SK-N-SH (cell line): ENCODE measurements around the gene SPOCK1. TPM values are rescaled to one million over a fixed set of nuclear protein-coding genes. Genes with fewer than 3 reads are reported as not detected.

Source experiments
- CTCF ChIA-PET: fragments of 300-600, 350-600 bp; formaldehyde crosslinking; extraction: SDS; loops from one replicate; lab custom pipeline; 2021; lab: Yijun Ruan, JAX
- POLR2A ChIA-PET: fragments of 350-600 bp; sonication (Branson Sonifier 250); formaldehyde crosslinking; extraction: SDS; loops from one replicate; lab custom pipeline; 2020; ENCODE audit warnings: antibody characterized with exemption, inconsistent platforms; lab: Yijun Ruan, JAX
- DNase-seq: peaks from one replicate; pipeline ENCODE4 v3.0.0; 2012
- H2AFZ ChIP-seq: fragments of 200-600 bp; sonication (generic); 2 replicates; pipeline ENCODE4 v1.8.1; 2016; ENCODE audit warnings: antibody characterized with exemption, mild to moderate bottlenecking, low read depth
- H3F3A ChIP-seq: fragments of 200-600 bp; sonication (generic); replicated peaks from 2 replicates; pipeline ENCODE3; 2016; ENCODE audit warnings: antibody characterized with exemption, mild to moderate bottlenecking; ENCODE audit not compliant: insufficient read depth
- H3K27ac ChIP-seq, 2 experiments: fragments of 200-500 bp in 1 of 2; fragments of 200-600 bp in 1 of 2; sonication (Bioruptor generic) in 1 of 2; sonication (generic), shearing (Covaris generic) in 1 of 2; 2 replicates each; pipeline versions ENCODE4 v1.5.1 to v1.6.1; 2014 to 2016; ENCODE audit warnings: low read depth in 2 of 2, inconsistent platforms in 1 of 2, low read length in 1 of 2, mild to moderate bottlenecking in 1 of 2, mixed read lengths in 1 of 2
- H3K27me3 ChIP-seq: fragments of 200-600 bp; sonication (generic), shearing (Covaris generic); 2 replicates; pipeline ENCODE4 v1.6.1; 2016; ENCODE audit warnings: mixed run types; ENCODE audit not compliant: insufficient read depth
- H3K36me3 ChIP-seq, 2 experiments: fragments of 200-500 bp in 1 of 2; fragments of 200-600 bp in 1 of 2; sonication (Bioruptor generic) in 1 of 2; sonication (generic) in 1 of 2; replicated peaks in 1 of 2; 2 replicates each; pipeline versions ENCODE3 to v1.5.1; 2014 to 2016; ENCODE audit warnings: low read length in 1 of 2, mild to moderate bottlenecking in 1 of 2; ENCODE audit not compliant: insufficient read depth in 2 of 2, control insufficient read depth in 1 of 2
- H3K4me1 ChIP-seq, 2 experiments: fragments of 200-500 bp in 1 of 2; fragments of 200-600 bp in 1 of 2; sonication (Bioruptor generic) in 1 of 2; sonication (generic), shearing (Covaris generic) in 1 of 2; 2 replicates each; pipeline versions ENCODE4 v1.5.1 to v1.6.1; 2014 to 2016; ENCODE audit warnings: low read depth in 1 of 2, low read length in 1 of 2, mixed run types in 1 of 2; ENCODE audit not compliant: insufficient read depth in 2 of 2, control insufficient read depth in 1 of 2
- H3K4me2 ChIP-seq: fragments of 200-600 bp; sonication (generic), shearing (Covaris generic); 2 replicates; pipeline ENCODE4 v1.6.1; 2017; ENCODE audit warnings: mixed run types
- H3K4me3 ChIP-seq, 2 experiments: fragments of 200-500 bp in 1 of 2; fragments of 200-600 bp in 1 of 2; sonication (Bioruptor generic) in 1 of 2; sonication (generic), shearing (Covaris generic) in 1 of 2; 2 replicates each; pipeline versions ENCODE4 v1.5.1 to v1.8.1; 2014 to 2016; ENCODE audit warnings: low read depth in 2 of 2, inconsistent platforms in 1 of 2, low read length in 1 of 2, mild to moderate bottlenecking in 1 of 2, mixed read lengths in 1 of 2, moderate library complexity in 1 of 2
- H3K79me2 ChIP-seq: fragments of 200-600 bp; sonication (generic); 2 replicates; pipeline ENCODE4 v1.8.1; 2017; ENCODE audit warnings: mild to moderate bottlenecking; ENCODE audit not compliant: insufficient read depth
- H3K9ac ChIP-seq: fragments of 200-600 bp; sonication (generic); 2 replicates; pipeline ENCODE4 v1.6.1; 2017; ENCODE audit warnings: mixed run types
- H3K9me2 ChIP-seq: fragments of 200-600 bp; sonication (generic); 2 replicates; pipeline ENCODE4 v1.6.1; 2017; ENCODE audit warnings: mixed run types
- H3K9me3 ChIP-seq: fragments of 200-600 bp; sonication (generic); 2 replicates; pipeline ENCODE4 v1.6.1; 2017; ENCODE audit warnings: mixed run types, mild to moderate bottlenecking, moderate library complexity
- H4K20me1 ChIP-seq: fragments of 200-600 bp; sonication (generic); 2 replicates; pipeline ENCODE4 v1.6.1; 2017; ENCODE audit warnings: mild to moderate bottlenecking, mixed run types; ENCODE audit not compliant: insufficient read depth
- CHD2 ChIP-seq: fragments of 150-350 bp; IDR thresholded peaks from 2 replicates; pipeline ENCODE4 v1.6.1; 2018; ENCODE audit warnings: low read length; ENCODE audit not compliant: partially characterized antibody
- ELF1 ChIP-seq: IDR thresholded peaks from 2 replicates; pipeline ENCODE4 v1.4.0; 2012
- EZH2phosphoT487 ChIP-seq: fragments of 200-600 bp; sonication (generic); IDR thresholded peaks from 2 replicates; pipeline ENCODE4 v1.6.1; 2017; ENCODE audit warnings: low read depth, mixed run types, mild to moderate bottlenecking, antibody characterized with exemption, moderate library complexity, borderline replicate concordance
- FOXJ3 ChIP-seq: sonication (generic); formaldehyde crosslinking; IDR thresholded peaks from 2 replicates; pipeline ENCODE4 v1.5.1; 2020; ENCODE audit warnings: mild to moderate bottlenecking, missing genetic modification reagents
- FOXM1 ChIP-seq: IDR thresholded peaks from 2 replicates; pipeline ENCODE4 v1.4.0; 2012; ENCODE audit warnings: low read depth, mild to moderate bottlenecking
- GATA2 ChIP-seq: sonication (generic); formaldehyde crosslinking; IDR thresholded peaks from 2 replicates; pipeline ENCODE4 v1.5.0; 2020; ENCODE audit warnings: mild to moderate bottlenecking, missing genetic modification reagents
- MEF2A ChIP-seq: IDR thresholded peaks from 2 replicates; pipeline ENCODE4 v1.4.0; 2012; ENCODE audit warnings: low read depth, borderline replicate concordance
- MXI1 ChIP-seq: IDR thresholded peaks from 2 replicates; pipeline ENCODE4 v1.6.1; 2012; ENCODE audit warnings: mild to moderate bottlenecking, low read depth, low read length, improper control_type of control experiment
- PBX3 ChIP-seq: IDR thresholded peaks from 2 replicates; pipeline ENCODE4; 2012
- RAD21 ChIP-seq: IDR thresholded peaks from 2 replicates; pipeline ENCODE4 v1.6.1; 2012; ENCODE audit warnings: mild to moderate bottlenecking, low read length
- RCOR1 ChIP-seq: fragments of 150-350 bp; IDR thresholded peaks from 2 replicates; pipeline ENCODE4 v1.6.1; 2017; ENCODE audit warnings: antibody characterized with exemption, low read length
- RFX5 ChIP-seq: IDR thresholded peaks from 2 replicates; pipeline ENCODE4 v1.6.1; 2012; ENCODE audit warnings: mild to moderate bottlenecking, improper control_type of control experiment, low read length
- RXRA ChIP-seq: IDR thresholded peaks from 2 replicates; pipeline ENCODE4 v1.4.0; 2012; ENCODE audit warnings: low read depth, mild to moderate bottlenecking, borderline replicate concordance
- SIN3A ChIP-seq: IDR thresholded peaks from 2 replicates; pipeline ENCODE4 v1.6.1; 2012; ENCODE audit warnings: low read depth, mild to moderate bottlenecking, low read length, moderate library complexity, borderline replicate concordance
- SMC3 ChIP-seq: IDR thresholded peaks from 2 replicates; pipeline ENCODE4 v1.6.1; 2012; ENCODE audit warnings: low read depth, low read length, improper control_type of control experiment
- TEAD4 ChIP-seq: IDR thresholded peaks from 2 replicates; pipeline ENCODE4 v1.4.0; 2012; ENCODE audit warnings: mild to moderate bottlenecking, borderline replicate concordance; ENCODE audit not compliant: insufficient read depth
- WGBS: methylation state at CpG from one replicate; pipeline ENCODE4 v1.1.6; 2017; ENCODE audit warnings: low lambda C conversion rate; 5-methylcytosine and 5-hydroxymethylcytosine counted together
- polyA plus RNA-seq, 3 experiments: library from polyadenylated mRNA; depleted of rRNA; stranded (reverse); fragments of >200 nt; gene quantifications; 2 replicates each; pipeline ENCODE4 v1.2.3, GENCODE V29; 2012
- TF ChIP-seq, protein P1 (sequence below): IDR thresholded peaks from 2 replicates; pipeline ENCODE4 v1.4.0; 2012; ENCODE audit warnings: low read depth
- TF ChIP-seq, protein P2 (sequence below): IDR thresholded peaks from 2 replicates; pipeline ENCODE4 v1.4.0; 2012; ENCODE audit warnings: low read depth, borderline replicate concordance
- TF ChIP-seq, protein P3 (sequence below): fragments of 150-350 bp; IDR thresholded peaks from 2 replicates; pipeline ENCODE4 v1.6.1; 2017; ENCODE audit warnings: antibody characterized with exemption, low read length, low read depth, borderline replicate concordance

The SPOCK1 gene
- polyA plus RNA-seq, 1 of the 3 experiments (the other 2 are of a cell fraction), result 11.3 TPM

GRCh38 chr5:137164536-137164935, 334.6 kb downstream of the SPOCK1 start:
- H3K9ac ChIP-seq, result no peak overlapping the region
- WGBS, result 60% methylated on average over 1 of the region's 1 CpG
- H3K27ac ChIP-seq, result no peak overlapping the region
- H3K27me3 ChIP-seq, result no peaks in the 10 kb centered on the region
- POLR2A ChIA-PET, result no interaction called here
- no peak overlapping the region for H3K4me2 ChIP-seq
- H2AFZ ChIP-seq, result no peak overlapping the region
- no peaks in the 10 kb centered on the region for H3K9me3 ChIP-seq
- H3F3A ChIP-seq, result peaks cover under 1% of the 10 kb centered on the region
- H4K20me1 ChIP-seq, result no peaks in the 10 kb centered on the region
- CTCF ChIA-PET, result no interaction called here
- no peak for TF ChIP-seq FOXM1
- no peak for TF ChIP-seq TEAD4
- TF ChIP-seq, all 33 proteins: peak for 0
- peaks cover 35% of the 10 kb centered on the region; the same call in 1 of the 2 replicates for H3K79me2 ChIP-seq
- no peak overlapping the region for H3K4me3 ChIP-seq
- no peaks in the 10 kb centered on the region for H3K36me3 ChIP-seq
- no peak for DNase-seq
- H3K4me1 ChIP-seq, result no peaks in the 10 kb centered on the region
- no peaks in the 10 kb centered on the region for H3K9me2 ChIP-seq

DNA sequence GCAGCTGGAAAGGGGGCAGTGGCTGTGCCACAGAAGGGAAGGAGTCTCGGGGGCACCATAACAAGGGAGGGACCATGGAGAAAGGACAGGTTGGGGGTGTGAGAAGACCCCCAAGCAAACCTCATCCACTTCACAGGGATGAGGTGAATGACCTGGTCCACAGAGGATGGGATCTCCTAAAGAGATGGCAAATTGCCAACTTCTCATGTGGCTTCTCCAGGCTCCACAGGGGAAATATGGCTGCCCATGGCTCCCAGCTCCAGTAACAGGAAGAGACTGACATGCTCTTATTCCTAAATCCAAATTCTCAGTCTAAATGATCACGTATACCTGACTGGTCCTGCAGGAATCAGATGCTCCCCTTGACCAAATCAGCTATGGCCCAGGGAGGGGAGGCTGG, 340.4 kb downstream of the SPOCK1 start:
- 69% methylated on average over 2 of the region's 2 CpGs for WGBS
- H3K9me3 ChIP-seq, result no peaks in the 10 kb centered on the region
- ChIA-PET POLR2A (no interaction called here), CTCF (interaction anchor here (2.1 kb wide), 1 partner anchor 13 kb away, joined by 7 read pairs; no protein-coding TSS in a partner anchor)
- no peak overlapping the region for H3K4me3 ChIP-seq
- H2AFZ ChIP-seq, result no peak overlapping the region
- no peaks in the 10 kb centered on the region for H3F3A ChIP-seq
- no peaks in the 10 kb centered on the region for H3K27me3 ChIP-seq
- peaks cover 0 to 3% of the 10 kb centered on the region in 2 experiments; a peak in 1 of 4 replicates for H3K4me1 ChIP-seq
- H3K9ac ChIP-seq, result no peak overlapping the region
- no peak overlapping the region for H3K4me2 ChIP-seq
- no peaks in the 10 kb centered on the region for H3K36me3 ChIP-seq
- no peak overlapping the region for H3K27ac ChIP-seq
- DNase-seq, result no peak
- no peaks in the 10 kb centered on the region for H3K9me2 ChIP-seq
- H3K79me2 ChIP-seq, result no peaks in the 10 kb centered on the region
- TF ChIP-seq ELF1, result no peak
- TF ChIP-seq PBX3, result no peak
- TF ChIP-seq RAD21, result no peak
- TF ChIP-seq, protein P1, sequence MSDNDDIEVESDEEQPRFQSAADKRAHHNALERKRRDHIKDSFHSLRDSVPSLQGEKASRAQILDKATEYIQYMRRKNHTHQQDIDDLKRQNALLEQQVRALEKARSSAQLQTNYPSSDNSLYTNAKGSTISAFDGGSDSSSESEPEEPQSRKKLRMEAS, result no peak
- no peak for TF ChIP-seq RXRA
- TF ChIP-seq GATA2, result no peak
- no peak for TF ChIP-seq SMC3
- TF ChIP-seq MEF2A, result no peak
- TF ChIP-seq CHD2, result no peak
- no peak for TF ChIP-seq RCOR1
- TF ChIP-seq, all 33 proteins: peak for 0
- H4K20me1 ChIP-seq, result no peaks in the 10 kb centered on the region

GRCh38 chr5:137156180-137156579, 342.9 kb downstream of the SPOCK1 start:
- no peaks in the 10 kb centered on the region for H3K9me3 ChIP-seq
- H3K27me3 ChIP-seq, result no peaks in the 10 kb centered on the region
- H3K36me3 ChIP-seq, result no peaks in the 10 kb centered on the region
- no peak overlapping the region for H3K4me2 ChIP-seq
- DNase-seq, result no peak
- no peaks in the 10 kb centered on the region for H3K9me2 ChIP-seq
- WGBS, result 59% methylated on average over 4 of the region's 4 CpGs
- H3K4me1 ChIP-seq, result peaks cover 0 to 3% of the 10 kb centered on the region in 2 experiments; a peak in 1 of 4 replicates
- no peak overlapping the region for H3K27ac ChIP-seq
- ChIA-PET POLR2A (no interaction called here), CTCF (no interaction called here)
- H4K20me1 ChIP-seq, result no peaks in the 10 kb centered on the region
- no peaks in the 10 kb centered on the region for H3F3A ChIP-seq
- H3K9ac ChIP-seq, result no peak overlapping the region
- no peak overlapping the region for H3K4me3 ChIP-seq
- H3K79me2 ChIP-seq, result no peaks in the 10 kb centered on the region
- no peak overlapping the region for H2AFZ ChIP-seq
- TF ChIP-seq, protein P2, sequence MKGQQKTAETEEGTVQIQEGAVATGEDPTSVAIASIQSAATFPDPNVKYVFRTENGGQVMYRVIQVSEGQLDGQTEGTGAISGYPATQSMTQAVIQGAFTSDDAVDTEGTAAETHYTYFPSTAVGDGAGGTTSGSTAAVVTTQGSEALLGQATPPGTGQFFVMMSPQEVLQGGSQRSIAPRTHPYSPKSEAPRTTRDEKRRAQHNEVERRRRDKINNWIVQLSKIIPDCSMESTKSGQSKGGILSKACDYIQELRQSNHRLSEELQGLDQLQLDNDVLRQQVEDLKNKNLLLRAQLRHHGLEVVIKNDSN, result no peak
- TF ChIP-seq MEF2A, result no peak
- TF ChIP-seq CHD2, result no peak
- no peak for TF ChIP-seq SIN3A
- TF ChIP-seq, protein P3, sequence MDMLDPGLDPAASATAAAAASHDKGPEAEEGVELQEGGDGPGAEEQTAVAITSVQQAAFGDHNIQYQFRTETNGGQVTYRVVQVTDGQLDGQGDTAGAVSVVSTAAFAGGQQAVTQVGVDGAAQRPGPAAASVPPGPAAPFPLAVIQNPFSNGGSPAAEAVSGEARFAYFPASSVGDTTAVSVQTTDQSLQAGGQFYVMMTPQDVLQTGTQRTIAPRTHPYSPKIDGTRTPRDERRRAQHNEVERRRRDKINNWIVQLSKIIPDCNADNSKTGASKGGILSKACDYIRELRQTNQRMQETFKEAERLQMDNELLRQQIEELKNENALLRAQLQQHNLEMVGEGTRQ, result no peak
- TF ChIP-seq FOXJ3 (CRISPR knock-in tag), result no peak
- TF ChIP-seq MXI1, result no peak
- TF ChIP-seq EZH2phosphoT487, result no peak
- no peak for TF ChIP-seq RFX5
